Measurements from ENCODE around the gene ATP23. TPM values are rescaled to one million over a fixed set of nuclear protein-coding genes. Genes with fewer than 3 reads are reported as not detected.

ATP23 gene
- polyA plus RNA-seq, 1 of the 3 experiments (the other 2 are of a cell fraction) = 6.4 TPM

- Histone ChIP-seq H3K4me2 (no peak overlapping the region), H3K9me3 (peaks cover 10% of the 10 kb centered on the region), H3K9ac (no peak overlapping the region), H3K4me3 (ENCODE audit: low read depth in 2 of 2, low read length in 1 of 2) (no peak overlapping the region), H3K36me3 (replicated peaks in 1 of 2; ENCODE audit: control insufficient read depth in 1 of 2, insufficient read depth in 2 of 2, low read length in 1 of 2) (no peaks in the 10 kb centered on the region), H3K4me1 (ENCODE audit: control insufficient read depth in 1 of 2, insufficient read depth in 2 of 2, low read depth in 1 of 2, low read length in 1 of 2) (no peaks in the 10 kb centered on the region), H2AFZ (ENCODE audit: low read depth) (no peak overlapping the region), H3K9me2 (no peaks in the 10 kb centered on the region), H3K27ac (ENCODE audit: low read depth in 2 of 2, low read length in 1 of 2) (no peak overlapping the region), H3K79me2 (ENCODE audit: insufficient read depth) (no peaks in the 10 kb centered on the region), H4K20me1 (ENCODE audit: insufficient read depth) (no peaks in the 10 kb centered on the region), H3K27me3 (ENCODE audit: insufficient read depth) (no peaks in the 10 kb centered on the region), H3F3A (replicated peaks; ENCODE audit: insufficient read depth) (no peaks in the 10 kb centered on the region)
- 8% methylated on average over 1 of the region's 1 CpG for WGBS (ENCODE audit: low lambda C conversion rate)
- ChIA-PET CTCF (interaction anchor here (4.2 kb wide), 1 partner anchor 10 kb away, joined by 17 read pairs; no protein-coding TSS in a partner anchor), POLR2A (no interaction called here)
- TF ChIP-seq MXI1 (IDR thresholded peaks at IDR 0.05; ENCODE audit: low read depth, low read length) (no peak), USF1 (IDR thresholded peaks at IDR 0.05; ENCODE audit: borderline replicate concordance, low read depth) (no peak), EP300 (IDR thresholded peaks at IDR 0.05; ENCODE audit: borderline replicate concordance in 1 of 2, low read depth in 1 of 2, low read length in 1 of 2) (no peak), MAX (IDR thresholded peaks at IDR 0.05; ENCODE audit: low read depth) (no peak)
- TF ChIP-seq, protein P1, sequence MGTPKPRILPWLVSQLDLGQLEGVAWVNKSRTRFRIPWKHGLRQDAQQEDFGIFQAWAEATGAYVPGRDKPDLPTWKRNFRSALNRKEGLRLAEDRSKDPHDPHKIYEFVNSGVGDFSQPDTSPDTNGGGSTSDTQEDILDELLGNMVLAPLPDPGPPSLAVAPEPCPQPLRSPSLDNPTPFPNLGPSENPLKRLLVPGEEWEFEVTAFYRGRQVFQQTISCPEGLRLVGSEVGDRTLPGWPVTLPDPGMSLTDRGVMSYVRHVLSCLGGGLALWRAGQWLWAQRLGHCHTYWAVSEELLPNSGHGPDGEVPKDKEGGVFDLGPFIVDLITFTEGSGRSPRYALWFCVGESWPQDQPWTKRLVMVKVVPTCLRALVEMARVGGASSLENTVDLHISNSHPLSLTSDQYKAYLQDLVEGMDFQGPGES (IDR thresholded peaks at IDR 0.05; ENCODE audit: low read depth, low read length) = no peak
- no peak for DNase-seq
These were observed 51.7 kb downstream of the ATP23 start for GRCh38 chr12:57993030-57993429.

GRCh38 chr12:57993834-57994233 is 52.5 kb downstream of the ATP23 start:
- H3K9me2 ChIP-seq = no peaks in the 10 kb centered on the region
- WGBS (ENCODE audit: low lambda C conversion rate) = 7% methylated on average over 3 of the region's 3 CpGs
- H3K4me3 ChIP-seq (ENCODE audit: low read depth in 2 of 2, low read length in 1 of 2) = no peak overlapping the region
- no peak for TF ChIP-seq ZBTB33 (IDR thresholded peaks at IDR 0.05; ENCODE audit: borderline replicate concordance, low read depth)
- no peak overlapping the region for H3K4me2 ChIP-seq
- H3K79me2 ChIP-seq (ENCODE audit: insufficient read depth) = no peaks in the 10 kb centered on the region
- CTCF ChIA-PET = interaction anchor here (4.2 kb wide), 1 partner anchor 11 kb away, joined by 17 read pairs; no protein-coding TSS in a partner anchor
- H3K27ac ChIP-seq (ENCODE audit: low read depth in 2 of 2, low read length in 1 of 2) = no peak overlapping the region
- H3K27me3 ChIP-seq (ENCODE audit: insufficient read depth) = no peaks in the 10 kb centered on the region
- H3F3A ChIP-seq (replicated peaks; ENCODE audit: insufficient read depth) = no peaks in the 10 kb centered on the region
- DNase-seq = no peak
- H3K9me3 ChIP-seq = peaks cover 10% of the 10 kb centered on the region
- no peaks in the 10 kb centered on the region for H3K36me3 ChIP-seq (replicated peaks in 1 of 2; ENCODE audit: control insufficient read depth in 1 of 2, insufficient read depth in 2 of 2, low read length in 1 of 2)
- POLR2A ChIA-PET = no interaction called here
- no peaks in the 10 kb centered on the region for H4K20me1 ChIP-seq (ENCODE audit: insufficient read depth)
- H3K4me1 ChIP-seq (ENCODE audit: control insufficient read depth in 1 of 2, insufficient read depth in 2 of 2, low read depth in 1 of 2, low read length in 1 of 2) = no peaks in the 10 kb centered on the region
- H2AFZ ChIP-seq (ENCODE audit: low read depth) = no peak overlapping the region
- no peak overlapping the region for H3K9ac ChIP-seq

DNA sequence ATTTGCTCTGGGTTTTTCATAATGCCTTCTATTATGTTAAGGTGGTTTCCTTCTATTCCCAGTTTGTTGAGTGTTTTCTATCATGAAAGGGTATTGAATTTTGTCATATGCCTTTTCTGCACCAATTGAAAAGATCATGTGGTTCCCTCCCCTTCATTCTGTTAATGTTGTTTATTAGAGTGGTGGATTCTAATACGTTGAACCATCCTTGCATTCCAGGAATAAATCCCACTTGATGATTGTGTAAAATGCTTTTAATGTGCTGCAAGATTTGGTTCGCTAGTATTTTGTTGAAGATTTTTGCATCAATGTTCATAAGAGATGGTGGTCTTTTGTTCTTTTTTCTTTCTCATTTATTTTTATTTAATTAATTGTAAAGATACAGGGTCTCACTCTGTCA is 55.2 kb downstream of the ATP23 start:
- Histone ChIP-seq H3K4me2 (no peak overlapping the region), H3K9me3 (peaks cover 10% of the 10 kb centered on the region), H3K4me3 (ENCODE audit: low read depth in 2 of 2, low read length in 1 of 2) (no peak overlapping the region), H3K79me2 (ENCODE audit: insufficient read depth) (no peaks in the 10 kb centered on the region), H3K4me1 (ENCODE audit: control insufficient read depth in 1 of 2, insufficient read depth in 2 of 2, low read depth in 1 of 2, low read length in 1 of 2) (no peaks in the 10 kb centered on the region), H3F3A (replicated peaks; ENCODE audit: insufficient read depth) (no peaks in the 10 kb centered on the region), H3K36me3 (replicated peaks in 1 of 2; ENCODE audit: control insufficient read depth in 1 of 2, insufficient read depth in 2 of 2, low read length in 1 of 2) (no peaks in the 10 kb centered on the region), H4K20me1 (ENCODE audit: insufficient read depth) (no peaks in the 10 kb centered on the region), H3K9ac (no peak overlapping the region), H3K9me2 (no peaks in the 10 kb centered on the region), H2AFZ (ENCODE audit: low read depth) (no peak overlapping the region), H3K27me3 (ENCODE audit: insufficient read depth) (no peaks in the 10 kb centered on the region), H3K27ac (ENCODE audit: low read depth in 2 of 2, low read length in 1 of 2) (no peak overlapping the region)
- TF ChIP-seq SMC3 (IDR thresholded peaks at IDR 0.05; ENCODE audit: low read depth, low read length) (no peak), GABPA (IDR thresholded peaks at IDR 0.05; ENCODE audit: low read depth) (no peak), TAF1 (IDR thresholded peaks at IDR 0.05; ENCODE audit: borderline replicate concordance, low read depth, low read length) (no peak)
- no peak for DNase-seq
- ChIA-PET CTCF (no interaction called here), POLR2A (no interaction called here)
- WGBS (ENCODE audit: low lambda C conversion rate) = 0% methylated on average over 2 of the region's 2 CpGs
